GM06990 (cell line): ENCODE measurements around the gene STARD3.

Experiments
- DNase-seq: peaks from one replicate; pipeline ENCODE4 v3.0.0-alpha.2; 2011; ENCODE audit not compliant: insufficient read length; ENCODE audit errors: extremely low read depth
- H3K27me3 ChIP-seq: replicated peaks from 2 replicates; pipeline ENCODE4 v1.6.0; 2011; ENCODE audit warnings: low read length; ENCODE audit not compliant: control insufficient read depth, insufficient read depth
- H3K36me3 ChIP-seq: 2 replicates; pipeline ENCODE4 v1.5.1; 2011; ENCODE audit warnings: low read length; ENCODE audit not compliant: control insufficient read depth, insufficient read depth
- H3K4me3 ChIP-seq: replicated peaks from 2 replicates; pipeline ENCODE4 v1.5.1; 2011; ENCODE audit warnings: low read depth, mild to moderate bottlenecking, control low read depth, low read length
- CTCF ChIP-seq: IDR thresholded peaks from 2 replicates; pipeline ENCODE4 v1.5.1; 2011; ENCODE audit warnings: low read length, control low read depth, mild to moderate bottlenecking, inconsistent platforms; ENCODE audit not compliant: insufficient read depth, poor library complexity, severe bottlenecking

STARD3 gene

GRCh38 chr17:39617446-39618245 lies 19.3 kb upstream of the STARD3 start:
- Histone ChIP-seq H3K27me3 (no peaks in the 10 kb centered on the region), H3K36me3 (no peaks in the 10 kb centered on the region), H3K4me3 (peak overlapping the region; percentile 57)
- no peak for TF ChIP-seq CTCF
- DNase-seq = peak; percentile 55

DNA sequence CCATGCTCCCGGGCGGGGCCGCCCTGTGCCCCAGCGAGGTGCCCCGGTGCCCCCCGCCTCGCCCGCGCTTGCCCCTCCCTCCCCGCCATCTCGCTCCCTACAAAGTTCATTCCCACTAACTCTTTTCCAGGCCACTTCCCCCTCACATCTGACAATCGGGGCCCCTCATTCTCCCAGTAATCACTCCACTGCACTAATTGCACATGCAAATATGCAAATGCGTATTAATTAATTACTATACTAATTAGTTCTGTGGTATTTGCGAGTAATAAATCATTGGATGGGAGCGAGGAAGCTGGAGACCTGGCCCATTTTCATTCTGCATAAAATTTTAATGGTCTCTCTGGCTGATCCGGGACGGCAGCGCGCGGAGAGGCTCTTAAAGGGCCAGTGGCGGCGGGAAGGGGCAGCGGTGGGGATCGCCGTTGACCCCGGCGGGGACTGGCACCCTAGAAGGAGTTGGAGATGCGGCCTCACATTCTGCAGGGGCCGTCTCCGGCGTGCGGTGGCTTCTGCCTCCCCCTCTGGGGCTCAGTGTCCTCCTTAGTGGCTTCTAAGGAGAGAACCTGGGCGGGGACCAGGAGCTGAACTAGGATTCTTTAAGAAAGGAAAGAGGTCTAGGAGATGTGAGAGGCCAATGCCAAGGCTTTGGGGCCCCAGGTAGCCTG lies 18.6 kb upstream of the STARD3 start:
- no peak for DNase-seq
- H3K36me3 ChIP-seq = no peaks in the 10 kb centered on the region
- no peaks in the 10 kb centered on the region for H3K27me3 ChIP-seq
- TF ChIP-seq CTCF = no peak
- H3K4me3 ChIP-seq = peak overlapping the region; percentile 57

DNA sequence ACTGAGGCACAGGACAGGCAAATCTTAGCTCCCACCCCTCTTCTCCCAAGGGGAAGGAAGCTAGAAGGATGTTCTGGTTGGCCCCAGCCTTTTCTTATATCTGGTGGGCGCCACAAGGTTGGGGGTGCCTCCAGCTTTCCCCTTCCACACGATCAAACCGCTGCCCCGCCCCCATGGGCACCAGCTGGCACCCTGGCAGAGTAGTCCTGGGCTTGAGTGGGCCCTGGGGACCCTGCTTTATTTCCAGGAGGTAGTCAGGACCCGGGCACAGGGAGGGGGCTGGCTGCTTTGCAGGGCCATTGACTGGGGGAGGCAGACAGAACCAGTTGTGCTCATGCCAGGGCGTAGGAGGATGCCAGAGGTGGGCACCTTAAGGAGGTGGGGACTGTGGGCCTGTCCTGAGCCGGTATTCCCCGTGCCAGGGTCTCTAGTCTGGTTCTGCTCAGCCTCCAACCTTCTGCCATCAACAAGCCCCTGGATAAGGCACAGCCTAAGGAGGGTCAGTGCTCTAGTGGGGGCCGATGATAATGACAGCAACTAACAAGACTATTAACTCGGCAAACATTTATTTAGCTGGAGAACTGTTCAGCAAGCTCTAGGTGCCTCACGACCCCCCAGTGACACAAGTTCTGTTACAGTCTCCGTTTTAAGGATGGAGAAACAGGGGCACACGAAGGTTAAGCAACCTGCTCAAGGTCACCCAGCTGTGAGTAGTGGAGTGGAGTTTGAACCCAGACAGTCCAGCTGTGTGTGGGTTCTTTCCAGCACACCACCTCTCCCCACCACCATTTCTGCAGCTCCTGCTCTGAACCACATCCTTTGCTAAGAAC lies 17.8 kb upstream of the STARD3 start:
- H3K36me3 ChIP-seq = no peaks in the 10 kb centered on the region
- no peak overlapping the region for H3K4me3 ChIP-seq
- no peak for DNase-seq
- no peaks in the 10 kb centered on the region for H3K27me3 ChIP-seq
- TF ChIP-seq CTCF = no peak

GRCh38 chr17:39619786-39620101 lies 17.2 kb upstream of the STARD3 start:
- no peak overlapping the region for H3K4me3 ChIP-seq
- DNase-seq = no peak
- no peak for TF ChIP-seq CTCF
- no peaks in the 10 kb centered on the region for H3K36me3 ChIP-seq
- no peaks in the 10 kb centered on the region for H3K27me3 ChIP-seq

DNA sequence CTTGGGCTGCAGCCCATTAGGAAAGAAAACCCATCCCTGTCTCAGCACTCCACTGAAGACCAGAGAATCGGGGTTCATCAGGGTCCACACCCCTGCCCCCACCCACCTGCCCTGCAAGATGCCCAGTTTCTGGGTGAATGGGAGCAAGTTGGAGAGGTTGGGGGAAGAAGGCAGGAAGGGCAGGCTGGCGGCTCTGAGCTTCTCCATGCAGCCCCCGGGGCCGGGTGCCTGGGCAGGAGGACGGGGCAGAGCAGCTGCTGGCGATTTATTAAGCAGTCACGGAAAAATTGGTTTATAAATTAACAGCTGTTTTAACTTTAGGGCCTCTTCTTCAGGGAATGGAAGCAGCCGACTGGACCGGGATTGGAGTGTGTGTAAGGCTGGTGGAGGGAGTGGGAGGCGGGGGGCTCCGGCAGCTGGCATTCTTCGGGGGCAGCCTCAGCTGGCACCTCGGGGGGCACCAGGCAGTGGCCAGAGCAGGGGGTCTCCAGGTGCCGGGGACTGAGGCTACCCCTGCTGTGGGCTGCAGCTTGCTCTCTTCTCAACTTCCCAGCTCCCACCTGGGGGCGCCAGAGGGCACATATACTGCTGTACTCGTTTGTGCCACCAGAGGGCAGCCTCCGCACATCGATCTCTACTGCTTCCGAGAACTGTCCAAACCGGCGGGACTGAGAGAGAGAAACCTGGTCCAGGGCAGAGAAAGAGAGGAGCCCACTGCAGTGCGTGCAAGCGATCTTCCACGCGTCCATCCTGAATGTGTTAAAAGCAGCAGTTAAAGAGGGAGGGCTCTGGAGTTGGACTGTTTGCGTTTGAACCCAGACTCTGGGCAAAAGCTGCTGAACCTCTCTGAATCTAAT lies 15.2 kb upstream of the STARD3 start:
- peak; percentile 79 for DNase-seq
- Histone ChIP-seq H3K27me3 (no peaks in the 10 kb centered on the region; the same call in 1 of the 2 replicates), H3K36me3 (no peaks in the 10 kb centered on the region), H3K4me3 (peak overlapping the region; percentile 34; the same call in 1 of the 2 replicates)
- peak; percentile 100 for TF ChIP-seq CTCF
